Smooth muscle cell (in vitro differentiated cells): Measurements from ENCODE around the gene TNRC6B. TPM values are rescaled to one million over a fixed set of nuclear protein-coding genes. Genes with fewer than 3 reads are reported as not detected.

ENCODE experiments used
- DNase-seq: peaks from one replicate; lab custom pipeline; 2025; ENCODE audit not compliant: unreplicated experiment; lab: John Stamatoyannopoulos, UW
- H2AFZ ChIP-seq: fragments of 200-600 bp; sonication (generic); 2 replicates; pipeline ENCODE4 v1.6.0; 2016; ENCODE audit warnings: antibody characterized with exemption, low read depth, mild to moderate bottlenecking
- H3F3A ChIP-seq: fragments of 200-600 bp; sonication (generic); 2 replicates; pipeline ENCODE4 v1.6.0; 2017; ENCODE audit warnings: antibody characterized with exemption, low read depth
- H3K27ac ChIP-seq: fragments of 200-600 bp; sonication (generic); 2 replicates; pipeline ENCODE4 v1.5.1; 2016; ENCODE audit warnings: low read depth, mild to moderate bottlenecking
- H3K27me3 ChIP-seq: fragments of 200-600 bp; sonication (generic); 2 replicates; pipeline ENCODE4 v1.6.1; 2016; ENCODE audit warnings: low read depth, mild to moderate bottlenecking
- H3K36me3 ChIP-seq: fragments of 200-600 bp; sonication (generic); 2 replicates; pipeline ENCODE4 v1.5.1; 2016; ENCODE audit warnings: low read depth
- H3K4me1 ChIP-seq: fragments of 200-600 bp; sonication (generic); 2 replicates; pipeline ENCODE4 v1.5.1; 2016; ENCODE audit warnings: low read depth
- H3K4me2 ChIP-seq: fragments of 200-600 bp; sonication (generic); 2 replicates; pipeline ENCODE4 v1.6.0; 2016; ENCODE audit warnings: mild to moderate bottlenecking
- H3K4me3 ChIP-seq: fragments of 200-600 bp; sonication (generic); 2 replicates; pipeline ENCODE4 v1.5.1; 2016; ENCODE audit warnings: mild to moderate bottlenecking
- H3K79me2 ChIP-seq: fragments of 200-600 bp; sonication (generic); 2 replicates; pipeline ENCODE4 v1.6.0; 2016; ENCODE audit warnings: low read depth, mild to moderate bottlenecking
- H3K9ac ChIP-seq: fragments of 200-600 bp; sonication (generic); 2 replicates; pipeline ENCODE4 v1.6.0; 2016; ENCODE audit warnings: low read depth
- H3K9me3 ChIP-seq: fragments of 200-600 bp; sonication (generic); replicated peaks from 2 replicates; pipeline ENCODE4 v1.5.1; 2016; ENCODE audit warnings: low read depth
- H4K20me1 ChIP-seq: fragments of 200-600 bp; sonication (generic); 2 replicates; pipeline ENCODE4 v1.6.0; 2016; ENCODE audit warnings: low read depth
- CTCF ChIP-seq: fragments of 200-600 bp; sonication (generic); IDR thresholded peaks from 2 replicates; pipeline ENCODE4 v1.5.1; 2017; ENCODE audit warnings: borderline replicate concordance, mild to moderate bottlenecking, antibody characterized with exemption; ENCODE audit not compliant: insufficient read depth, poor library complexity, severe bottlenecking
- WGBS: methylation state at CpG from one replicate; pipeline ENCODE4 v1.1.7; 2016; ENCODE audit warnings: low lambda C conversion rate; 5-methylcytosine and 5-hydroxymethylcytosine counted together
- polyA plus RNA-seq: library from polyadenylated mRNA; unstranded; fragments of >200 nt; fragmentation: Nextera tagmentation; extraction: Ambion mirVana; gene quantifications from 2 replicates; pipeline ENCODE4 v1.2.1, GENCODE V29; 2016
- total RNA-seq: library from RNA; depleted of rRNA; stranded (reverse); fragments of >200 nt; gene quantifications from 2 replicates; pipeline ENCODE4 v1.2.3, GENCODE V29; 2014

Gene TNRC6B
- total and polyA plus RNA-seq, 2 experiments from 2014 or later = 21.5 to 44.4 TPM

- H3K27me3 ChIP-seq = no peaks in the 10 kb centered on the region
These were observed 66.2 kb downstream of the TNRC6B start for GRCh38 chr22:40243891-40244290.

GRCh38 chr22:40244586-40244985, 66.9 kb downstream of the TNRC6B start:
- Histone ChIP-seq H3K27me3 (no peaks in the 10 kb centered on the region), H3F3A (no peaks in the 10 kb centered on the region), H3K79me2 (peaks cover 87% of the 10 kb centered on the region), H4K20me1 (peaks cover 100% of the 10 kb centered on the region), H3K36me3 (no peaks in the 10 kb centered on the region), H3K9me3 (no peaks in the 10 kb centered on the region), H3K4me3 (no peak overlapping the region), H3K27ac (no peak overlapping the region), H3K9ac (no peak overlapping the region), H3K4me1 (peaks cover 6% of the 10 kb centered on the region), H3K4me2 (no peak overlapping the region), H2AFZ (no peak overlapping the region)
- 84% methylated on average over 3 of the region's 3 CpGs for WGBS
- TF ChIP-seq CTCF = no peak
- no peak for DNase-seq

More at GRCh38 chr22:40243891-40244290, 66.2 kb downstream of the TNRC6B start:
- Histone ChIP-seq H3K4me1 (peaks cover 11% of the 10 kb centered on the region), H3K4me3 (no peak overlapping the region), H3K27ac (no peak overlapping the region), H3K36me3 (no peaks in the 10 kb centered on the region), H3K9ac (no peak overlapping the region), H3F3A (no peaks in the 10 kb centered on the region), H4K20me1 (peaks cover 100% of the 10 kb centered on the region), H3K79me2 (peaks cover 87% of the 10 kb centered on the region), H3K9me3 (no peaks in the 10 kb centered on the region), H3K4me2 (no peak overlapping the region), H2AFZ (no peak overlapping the region)
- no peak for TF ChIP-seq CTCF
- 92% methylated on average over 2 of the region's 2 CpGs for WGBS
- DNase-seq = no peak

- Histone ChIP-seq H4K20me1 (peaks cover 100% of the 10 kb centered on the region), H3K27me3 (no peaks in the 10 kb centered on the region), H3F3A (no peaks in the 10 kb centered on the region), H3K9ac (no peak overlapping the region), H2AFZ (no peak overlapping the region), H3K4me1 (no peaks in the 10 kb centered on the region), H3K79me2 (peaks cover 88% of the 10 kb centered on the region), H3K27ac (no peak overlapping the region), H3K4me2 (no peak overlapping the region), H3K4me3 (no peak overlapping the region), H3K9me3 (no peaks in the 10 kb centered on the region), H3K36me3 (no peaks in the 10 kb centered on the region)
- no peak for TF ChIP-seq CTCF
- WGBS = 95% methylated on average over 6 of the region's 6 CpGs
- no peak for DNase-seq
These were observed 70.3 kb downstream of the TNRC6B start for GRCh38 chr22:40247976-40248375.

- peaks cover 75% of the 10 kb centered on the region for H3K79me2 ChIP-seq
- WGBS = 83% methylated on average over 3 of the region's 3 CpGs
These were observed 71.6 kb downstream of the TNRC6B start for GRCh38 chr22:40249286-40249685.

More at GRCh38 chr22:40249286-40249685, 71.6 kb downstream of the TNRC6B start:
- Histone ChIP-seq H3K27ac (no peak overlapping the region), H3F3A (no peaks in the 10 kb centered on the region), H3K4me1 (no peaks in the 10 kb centered on the region), H3K4me2 (no peak overlapping the region), H3K36me3 (no peaks in the 10 kb centered on the region), H4K20me1 (peaks cover 98% of the 10 kb centered on the region), H3K9me3 (no peaks in the 10 kb centered on the region), H2AFZ (no peak overlapping the region), H3K9ac (no peak overlapping the region), H3K27me3 (no peaks in the 10 kb centered on the region), H3K4me3 (no peak overlapping the region)
- TF ChIP-seq CTCF = no peak
- DNase-seq = no peak
